GM21529 (cell line): ENCODE results near the gene SPINDOC.
A peak's percentile ranks its signal among the peaks of the same experiment; 100 is the strongest.
"Not testable (repeated sequence)": the region's sequence is repeated elsewhere in the genome, so short reads cannot be mapped to it uniquely, and the experiment has no call there.

ENCODE experiments used
- ATAC-seq: cut with Tn5 transposase; IDR thresholded peaks from one replicate; pipeline ENCODE4 v1.9.1; 2021; ENCODE audit not compliant: unreplicated experiment

Gene SPINDOC

DNA sequence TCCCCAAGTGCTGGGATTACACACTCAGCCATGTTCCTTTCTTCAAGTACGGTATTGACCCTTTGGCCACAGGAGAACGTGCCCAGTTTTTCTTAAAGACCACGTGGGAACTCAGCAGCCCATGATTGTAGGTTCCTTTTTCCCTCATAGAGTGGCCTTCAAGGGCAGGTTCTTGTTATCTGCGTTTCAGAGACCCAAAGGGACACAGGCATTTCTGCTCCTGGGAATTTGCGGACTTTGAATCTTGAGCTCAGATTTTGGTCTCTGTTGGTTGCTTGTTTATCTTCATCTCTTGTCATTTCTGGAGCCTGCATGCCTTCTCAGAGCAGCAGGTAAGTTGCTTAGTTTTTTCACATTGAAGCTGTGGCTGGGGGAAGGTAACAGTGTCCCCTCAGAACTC lies 37.7 kb downstream of the SPINDOC start:
- no peak for ATAC-seq

- ATAC-seq = no peak
Measured at GRCh38 chr11:63851364-63851763, 38.1 kb downstream of the SPINDOC start.

GRCh38 chr11:63853476-63853875 lies 40.2 kb downstream of the SPINDOC start:
- ATAC-seq = no peak

GRCh38 chr11:63854696-63855095 lies 41.4 kb downstream of the SPINDOC start:
- ATAC-seq = no peak

- no peak for ATAC-seq
Measured at GRCh38 chr11:63855975-63856374, 42.7 kb downstream of the SPINDOC start.

- ATAC-seq = no peak
Measured at GRCh38 chr11:63858628-63859550, 45.6 kb downstream of the SPINDOC start.

DNA sequence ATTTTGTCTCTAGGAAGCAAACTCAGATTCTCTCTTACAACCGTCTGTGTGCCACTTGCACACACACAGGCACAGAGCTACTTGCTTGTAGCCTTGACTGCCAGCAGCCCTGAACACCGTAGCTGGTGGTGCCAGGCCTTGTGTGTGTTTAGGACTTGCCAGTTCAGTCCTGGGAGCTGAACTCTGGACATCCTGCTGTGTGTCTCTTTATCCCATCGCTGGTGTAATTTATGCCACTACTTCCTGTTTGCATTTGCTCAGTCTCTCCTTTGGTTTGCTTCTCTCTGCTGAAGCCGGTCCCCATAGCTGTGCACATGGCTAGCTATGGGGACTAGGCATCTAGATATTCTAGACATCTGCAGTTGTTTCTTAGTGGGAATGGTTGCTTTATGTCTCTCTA lies 49.7 kb downstream of the SPINDOC start:
- ATAC-seq = no peak

DNA sequence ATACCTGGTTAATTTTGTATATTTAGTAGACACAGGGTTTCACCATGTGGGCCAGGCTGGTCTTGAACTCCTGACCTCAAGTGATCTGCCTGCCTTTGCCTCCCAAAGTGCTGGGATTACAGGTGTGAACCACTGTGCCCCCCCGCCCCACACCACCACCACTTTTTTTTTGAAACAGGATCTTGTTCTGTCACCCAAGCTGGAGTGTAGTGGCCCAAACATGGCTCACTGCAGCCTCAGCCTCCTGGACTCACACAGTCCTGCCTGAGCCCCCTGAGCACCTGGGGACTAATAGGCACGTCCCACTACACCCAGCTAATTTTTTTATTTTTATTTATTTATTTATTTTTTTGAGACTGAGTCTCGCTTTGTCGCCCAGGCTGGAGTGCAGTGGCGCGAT lies 50.4 kb downstream of the SPINDOC start:
- not testable (repeated sequence) for ATAC-seq

DNA sequence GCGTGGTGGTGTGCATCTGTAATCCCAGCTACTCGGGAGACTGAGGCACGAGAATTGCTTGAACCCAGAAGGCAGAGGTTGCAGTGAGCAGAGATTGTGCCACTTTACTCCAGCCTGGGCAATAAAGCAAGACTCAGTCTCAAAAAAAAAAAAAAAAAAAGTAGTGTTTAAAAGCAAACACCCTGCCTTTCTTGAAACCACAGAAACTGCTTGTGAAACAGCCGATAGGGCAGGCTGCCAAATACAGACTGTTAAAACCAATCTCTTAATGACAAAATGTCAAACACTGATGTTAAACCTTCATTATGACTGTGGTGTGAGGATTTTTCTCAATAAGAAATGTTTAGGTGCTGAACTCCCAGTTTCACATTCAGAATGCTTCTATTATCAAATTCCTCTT lies 53.0 kb downstream of the SPINDOC start:
- peak; percentile 77 for ATAC-seq

DNA sequence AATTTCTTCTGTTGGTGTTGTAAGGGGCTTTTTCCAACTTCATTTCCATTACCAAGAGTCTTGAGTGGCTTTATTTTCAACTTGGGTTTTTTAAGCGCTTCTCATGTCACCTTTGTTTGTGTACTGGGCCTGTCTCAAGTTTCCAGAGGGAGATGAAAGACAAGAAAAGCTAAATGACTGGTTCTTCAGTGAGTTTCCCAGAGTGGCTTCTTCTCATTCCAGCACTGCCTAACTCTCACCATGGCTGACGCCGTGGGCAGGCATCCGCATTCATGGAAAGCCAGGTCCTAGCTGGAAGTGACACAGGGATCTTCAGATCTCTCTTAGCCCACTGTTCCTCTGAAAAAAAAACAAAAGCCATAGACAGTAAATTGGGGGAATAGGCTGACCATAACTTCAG lies 54.3 kb downstream of the SPINDOC start:
- no peak for ATAC-seq

GRCh38 chr11:63868399-63869064 lies 55.3 kb downstream of the SPINDOC start:
- ATAC-seq = no peak

DNA sequence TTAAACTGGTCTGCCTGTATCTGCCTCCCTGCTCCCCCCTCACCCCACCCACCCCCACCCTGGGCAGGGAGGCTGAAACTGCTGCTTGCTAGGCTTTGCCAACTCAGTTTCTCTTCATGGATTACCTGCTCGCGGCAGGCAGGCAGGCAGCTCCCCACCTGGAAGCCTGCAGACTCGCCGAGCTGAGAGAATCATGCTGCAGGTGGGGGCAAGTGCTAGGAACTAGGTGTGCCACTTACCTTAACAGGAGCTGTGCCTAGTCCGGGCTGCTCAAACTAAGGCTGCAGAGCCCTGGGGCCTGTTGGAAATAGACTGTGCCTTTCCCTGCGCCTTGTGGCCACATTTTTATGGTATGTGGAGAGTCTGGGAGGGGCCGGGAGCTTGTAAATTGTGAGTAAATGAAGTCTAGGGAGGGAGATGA lies 55.9 kb downstream of the SPINDOC start:
- ATAC-seq = no peak

GRCh38 chr11:63869683-63870082 lies 56.4 kb downstream of the SPINDOC start:
- ATAC-seq = no peak

GRCh38 chr11:63870351-63871140 lies 57.3 kb downstream of the SPINDOC start:
- no peak for ATAC-seq

DNA sequence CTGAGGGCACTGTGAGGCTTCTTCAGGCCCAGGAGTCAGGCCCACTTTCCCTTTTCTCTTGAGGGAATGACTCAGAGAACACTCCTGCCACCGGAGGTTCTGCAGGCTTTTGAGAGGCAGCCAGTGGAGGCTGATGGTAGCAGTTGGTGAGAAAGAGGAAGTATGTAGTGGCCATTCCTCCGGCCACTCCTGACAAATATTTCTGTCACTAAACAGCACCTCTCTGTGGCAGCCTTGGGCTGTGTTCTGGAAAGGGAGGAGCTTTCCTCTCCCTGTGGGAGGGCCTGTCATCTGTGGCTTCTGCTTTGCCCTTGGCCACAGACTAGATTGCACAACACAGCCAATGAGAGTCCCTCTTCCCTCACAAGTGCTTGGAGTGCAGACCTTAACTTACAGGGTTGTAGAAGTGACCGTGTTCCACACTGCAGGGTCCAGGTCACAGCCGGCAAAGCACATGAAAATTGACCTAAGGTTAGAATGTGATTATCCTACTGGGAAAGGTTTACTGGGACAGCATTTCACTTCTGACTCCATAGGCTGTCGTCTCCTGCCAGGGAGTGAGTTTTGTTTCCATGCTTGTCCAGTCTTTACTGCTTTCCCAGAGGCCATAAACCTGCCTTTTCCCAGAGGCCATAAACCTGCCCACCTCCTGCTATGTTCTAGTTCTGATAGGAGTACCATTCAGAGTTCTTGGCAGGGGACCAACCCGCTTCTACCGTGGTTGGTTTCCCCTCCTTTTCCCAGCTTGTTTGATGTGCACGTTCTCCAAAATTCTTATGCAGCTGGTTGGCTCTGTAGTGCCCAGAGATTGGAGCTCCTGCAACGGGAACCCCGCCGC lies 58.9 kb downstream of the SPINDOC start:
- ATAC-seq = peak; percentile 92

DNA sequence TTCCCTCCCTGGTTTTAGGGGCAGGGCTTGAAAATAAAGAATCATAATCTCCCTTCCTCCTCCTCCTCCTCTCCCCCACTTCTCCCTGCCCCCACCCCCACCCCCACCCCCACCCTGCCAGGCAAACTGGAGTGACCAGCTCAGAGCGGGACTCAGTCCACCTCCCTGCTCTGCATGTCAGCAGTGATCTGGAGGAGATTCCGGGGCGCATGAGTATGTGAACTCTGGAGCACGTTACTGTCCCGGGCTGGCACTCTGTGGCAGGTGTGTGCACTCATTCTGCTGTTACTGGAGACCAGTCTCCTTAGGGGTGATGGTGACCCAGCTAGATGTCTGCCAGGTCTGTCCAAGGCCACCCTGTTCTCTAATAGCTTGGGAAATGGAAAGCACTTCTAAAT lies 59.5 kb downstream of the SPINDOC start:
- ATAC-seq = no peak

GRCh38 chr11:63873311-63873710 lies 60.1 kb downstream of the SPINDOC start:
- ATAC-seq = no peak

- ATAC-seq = no peak
Measured at GRCh38 chr11:63874511-63874910, 61.3 kb downstream of the SPINDOC start.

GRCh38 chr11:63875506-63876065 lies 62.3 kb downstream of the SPINDOC start:
- ATAC-seq = no peak

DNA sequence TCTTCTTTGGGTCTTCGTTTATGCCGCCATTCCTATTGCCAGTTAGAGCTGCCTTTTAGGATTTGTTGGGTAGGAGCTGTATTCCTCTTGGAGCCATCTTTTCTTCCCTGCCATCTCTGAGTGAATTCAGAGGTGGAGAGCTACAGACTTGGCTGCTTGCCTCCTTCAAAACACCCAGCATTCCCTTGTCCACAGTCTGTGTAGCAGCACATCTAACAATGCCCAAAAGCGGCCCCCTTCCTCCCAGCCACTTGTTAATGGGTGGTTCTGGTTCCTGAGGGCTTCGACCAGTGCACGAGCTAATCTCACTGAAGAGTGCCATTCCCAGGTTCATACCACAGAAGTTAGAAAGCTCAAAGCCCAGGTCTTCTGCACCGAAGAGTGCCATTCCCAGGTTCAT lies 63.4 kb downstream of the SPINDOC start:
- ATAC-seq = no peak
